Measurements from ENCODE around the gene ACTL7B. TPM values are rescaled to one million over a fixed set of nuclear protein-coding genes. Genes with fewer than 3 reads are reported as not detected.

ACTL7B gene
- total and polyA plus RNA-seq, 2 of the 8 experiments (the other 6 are each of a cell fraction or from before 2014, with no cell fraction given): not detected

DNA sequence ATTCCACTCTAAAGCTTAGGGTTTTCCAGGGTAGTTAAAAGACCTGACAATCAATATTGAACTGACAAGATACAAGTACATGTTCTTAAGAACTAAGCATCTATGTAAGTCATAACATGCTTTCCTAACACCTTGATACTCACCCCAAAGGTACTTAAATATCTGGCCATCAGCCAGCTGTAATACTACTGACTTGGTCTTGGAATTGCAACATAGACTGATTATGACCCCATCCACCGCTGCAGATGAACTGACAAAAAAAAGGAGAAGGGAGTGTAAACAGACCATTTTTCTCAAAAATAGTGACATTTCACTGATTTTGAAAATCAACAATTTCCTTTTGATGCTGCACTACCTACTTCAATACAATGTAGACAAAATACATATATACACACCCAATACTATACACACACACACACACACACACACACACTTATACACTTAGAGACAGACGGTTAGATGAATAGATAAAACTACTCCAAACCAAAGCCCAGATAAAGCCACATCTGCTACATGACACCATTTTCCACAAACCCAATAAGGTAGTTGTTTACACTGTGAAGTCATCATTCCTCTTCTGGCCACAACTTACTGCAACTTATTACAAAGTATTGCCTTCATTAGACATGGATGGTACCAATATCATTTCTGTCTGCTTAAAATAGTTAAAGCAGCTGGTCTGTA, 47.8 kb upstream of the ACTL7B start (continued):
- TF ChIP-seq, protein P1, sequence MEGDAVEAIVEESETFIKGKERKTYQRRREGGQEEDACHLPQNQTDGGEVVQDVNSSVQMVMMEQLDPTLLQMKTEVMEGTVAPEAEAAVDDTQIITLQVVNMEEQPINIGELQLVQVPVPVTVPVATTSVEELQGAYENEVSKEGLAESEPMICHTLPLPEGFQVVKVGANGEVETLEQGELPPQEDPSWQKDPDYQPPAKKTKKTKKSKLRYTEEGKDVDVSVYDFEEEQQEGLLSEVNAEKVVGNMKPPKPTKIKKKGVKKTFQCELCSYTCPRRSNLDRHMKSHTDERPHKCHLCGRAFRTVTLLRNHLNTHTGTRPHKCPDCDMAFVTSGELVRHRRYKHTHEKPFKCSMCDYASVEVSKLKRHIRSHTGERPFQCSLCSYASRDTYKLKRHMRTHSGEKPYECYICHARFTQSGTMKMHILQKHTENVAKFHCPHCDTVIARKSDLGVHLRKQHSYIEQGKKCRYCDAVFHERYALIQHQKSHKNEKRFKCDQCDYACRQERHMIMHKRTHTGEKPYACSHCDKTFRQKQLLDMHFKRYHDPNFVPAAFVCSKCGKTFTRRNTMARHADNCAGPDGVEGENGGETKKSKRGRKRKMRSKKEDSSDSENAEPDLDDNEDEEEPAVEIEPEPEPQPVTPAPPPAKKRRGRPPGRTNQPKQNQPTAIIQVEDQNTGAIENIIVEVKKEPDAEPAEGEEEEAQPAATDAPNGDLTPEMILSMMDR (IDR thresholded peaks at IDR 0.05; ENCODE audit: control extremely low read depth in 1 of 3, insufficient read depth in 1 of 3, low read depth in 1 of 3, low read length in 3 of 3): no peak
- no peak for TF ChIP-seq ATF2 (IDR thresholded peaks at IDR 0.05; ENCODE audit: low read length)
- no peak for TF ChIP-seq CHD2 (IDR thresholded peaks at IDR 0.05; ENCODE audit: low read length)
- TF ChIP-seq USF2 (IDR thresholded peaks at IDR 0.05; ENCODE audit: low read length): no peak
- TF ChIP-seq KDM5A (IDR thresholded peaks at IDR 0.05; ENCODE audit: low read length): no peak
- no peak for TF ChIP-seq YY1 (IDR thresholded peaks at IDR 0.05; ENCODE audit: low read depth, low read length)
- no peak for TF ChIP-seq ASH2L (IDR thresholded peaks at IDR 0.05; ENCODE audit: low read length)
- TF ChIP-seq FOSL1 (IDR thresholded peaks at IDR 0.05; ENCODE audit: insufficient read depth, low read depth, low read length): no peak
